Measurements from ENCODE around the gene MAPT.

The MAPT gene

GRCh38 chr17:45973946-45974859, 79.8 kb downstream of the MAPT start:
- no peaks in the 10 kb centered on the region for H3K27me3 ChIP-seq (ENCODE audit: control insufficient read depth, insufficient read depth, low read length)
- H3K4me1 ChIP-seq (ENCODE audit: control insufficient read depth, insufficient read depth, low read length): peaks cover 5% of the 10 kb centered on the region; the same call in 1 of the 2 replicates
- H3K27ac ChIP-seq (ENCODE audit: low read depth, low read length): no peak overlapping the region
- no peak overlapping the region for H3K9ac ChIP-seq (ENCODE audit: low read length)
- H3K9me3 ChIP-seq (ENCODE audit: control insufficient read depth, insufficient read depth, low read depth, low read length): no peaks in the 10 kb centered on the region
- H3K4me3 ChIP-seq (ENCODE audit: low read depth, low read length): no peak overlapping the region
- no peaks in the 10 kb centered on the region for H3K36me3 ChIP-seq (ENCODE audit: control insufficient read depth, insufficient read depth, low read length)

DNA sequence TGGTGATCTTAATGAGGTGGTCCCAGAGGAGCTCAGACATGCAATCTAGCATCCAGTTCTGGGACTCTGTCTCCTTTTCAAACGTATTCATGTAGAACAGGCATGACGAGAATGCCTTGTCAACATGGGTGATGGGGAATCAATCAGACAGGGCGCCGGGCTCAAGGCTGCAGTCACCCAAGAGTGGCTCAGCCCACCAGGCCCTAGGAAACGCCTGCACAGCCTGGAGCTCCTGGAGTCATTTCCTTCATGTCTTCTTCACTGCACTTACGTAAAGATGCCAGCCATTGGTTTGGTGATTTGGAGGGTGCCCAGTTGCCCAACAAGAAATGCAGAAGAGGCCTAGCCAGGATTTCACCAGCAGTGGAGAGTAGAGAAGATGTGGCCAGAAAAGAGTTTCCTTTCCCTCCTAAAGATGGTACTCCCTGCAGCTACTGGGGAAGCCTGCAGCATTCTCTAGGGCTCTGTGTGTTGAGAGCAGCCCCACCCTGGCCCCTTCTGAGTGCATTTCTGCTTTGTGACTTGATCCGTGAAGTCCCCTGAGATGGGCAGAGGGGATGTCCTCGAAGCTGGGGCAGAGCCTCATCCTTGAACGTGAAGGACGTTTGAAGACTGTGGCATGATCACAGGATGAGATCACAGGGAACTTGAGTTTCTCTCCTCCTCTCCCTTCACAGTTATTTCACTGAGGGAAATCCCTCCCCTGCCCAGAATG, 80.7 kb downstream of the MAPT start:
- H3K4me3 ChIP-seq (ENCODE audit: low read depth, low read length): no peak overlapping the region
- no peaks in the 10 kb centered on the region for H3K27me3 ChIP-seq (ENCODE audit: control insufficient read depth, insufficient read depth, low read length)
- H3K36me3 ChIP-seq (ENCODE audit: control insufficient read depth, insufficient read depth, low read length): no peaks in the 10 kb centered on the region
- H3K4me1 ChIP-seq (ENCODE audit: control insufficient read depth, insufficient read depth, low read length): peaks cover 5% of the 10 kb centered on the region; the same call in 1 of the 2 replicates
- H3K9me3 ChIP-seq (ENCODE audit: control insufficient read depth, insufficient read depth, low read depth, low read length): no peaks in the 10 kb centered on the region
- no peak overlapping the region for H3K9ac ChIP-seq (ENCODE audit: low read length)
- H3K27ac ChIP-seq (ENCODE audit: low read depth, low read length): no peak overlapping the region

DNA sequence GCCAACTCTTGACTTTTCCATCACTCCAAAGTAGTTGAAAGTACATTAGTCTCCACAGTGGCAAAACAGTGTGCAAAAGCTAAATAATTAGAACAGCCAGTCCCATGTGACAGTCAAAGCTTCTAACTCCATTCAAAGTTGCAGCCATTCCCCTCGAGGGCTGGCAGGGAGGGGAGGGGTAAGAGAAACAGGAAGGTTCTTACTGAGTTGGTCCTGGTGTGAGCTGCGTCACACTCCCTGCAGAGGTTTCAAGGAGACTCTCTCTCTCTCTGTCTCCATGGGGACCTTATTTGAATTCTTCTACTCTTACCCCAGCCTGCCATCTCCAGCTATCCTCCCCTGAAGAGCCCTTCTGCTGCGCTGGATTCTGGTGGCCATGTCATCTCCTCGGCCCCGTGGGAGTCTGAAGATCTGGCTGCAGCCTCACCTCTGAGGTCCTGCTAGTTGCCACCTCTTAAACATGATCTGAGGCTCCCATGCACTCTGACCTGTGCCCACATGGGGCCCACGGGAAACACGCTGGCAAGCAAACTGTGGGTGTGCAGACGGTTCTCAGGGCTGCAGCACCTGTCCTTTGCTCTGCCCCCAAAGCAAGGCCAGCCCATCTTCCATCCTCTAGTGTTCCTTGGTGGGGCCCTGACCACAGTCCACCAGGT, 81.4 kb downstream of the MAPT start:
- H3K27ac ChIP-seq (ENCODE audit: low read depth, low read length): no peak overlapping the region
- peaks cover 5% of the 10 kb centered on the region; the same call in 1 of the 2 replicates for H3K4me1 ChIP-seq (ENCODE audit: control insufficient read depth, insufficient read depth, low read length)
- H3K9ac ChIP-seq (ENCODE audit: low read length): no peak overlapping the region
- no peaks in the 10 kb centered on the region for H3K36me3 ChIP-seq (ENCODE audit: control insufficient read depth, insufficient read depth, low read length)
- H3K4me3 ChIP-seq (ENCODE audit: low read depth, low read length): no peak overlapping the region
- no peaks in the 10 kb centered on the region for H3K9me3 ChIP-seq (ENCODE audit: control insufficient read depth, insufficient read depth, low read depth, low read length)
- no peaks in the 10 kb centered on the region for H3K27me3 ChIP-seq (ENCODE audit: control insufficient read depth, insufficient read depth, low read length)

DNA sequence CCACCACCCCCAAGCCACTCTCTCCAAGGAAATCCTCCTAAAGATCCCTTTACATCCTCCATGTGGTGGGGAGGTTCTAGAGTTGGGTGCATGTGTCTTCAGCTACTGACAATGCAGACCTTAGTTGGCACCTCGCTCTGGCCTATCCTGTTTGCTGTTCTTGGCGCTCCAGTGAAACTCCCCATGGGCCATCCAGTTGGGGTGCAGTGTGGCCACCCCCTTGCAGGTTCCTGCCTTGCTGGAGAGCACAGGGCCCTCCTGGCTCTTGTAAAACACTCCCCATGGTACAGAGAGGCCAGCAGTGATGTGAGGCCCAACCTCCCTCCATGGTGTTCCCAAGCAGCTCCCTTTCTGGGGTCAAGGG, 82.0 kb downstream of the MAPT start:
- peaks cover 4% of the 10 kb centered on the region; the same call in 1 of the 2 replicates for H3K4me1 ChIP-seq (ENCODE audit: control insufficient read depth, insufficient read depth, low read length)
- H3K27ac ChIP-seq (ENCODE audit: low read depth, low read length): no peak overlapping the region
- no peak overlapping the region for H3K4me3 ChIP-seq (ENCODE audit: low read depth, low read length)
- H3K9ac ChIP-seq (ENCODE audit: low read length): no peak overlapping the region
- no peaks in the 10 kb centered on the region for H3K27me3 ChIP-seq (ENCODE audit: control insufficient read depth, insufficient read depth, low read length)
- no peaks in the 10 kb centered on the region for H3K9me3 ChIP-seq (ENCODE audit: control insufficient read depth, insufficient read depth, low read depth, low read length)
- H3K36me3 ChIP-seq (ENCODE audit: control insufficient read depth, insufficient read depth, low read length): no peaks in the 10 kb centered on the region

DNA sequence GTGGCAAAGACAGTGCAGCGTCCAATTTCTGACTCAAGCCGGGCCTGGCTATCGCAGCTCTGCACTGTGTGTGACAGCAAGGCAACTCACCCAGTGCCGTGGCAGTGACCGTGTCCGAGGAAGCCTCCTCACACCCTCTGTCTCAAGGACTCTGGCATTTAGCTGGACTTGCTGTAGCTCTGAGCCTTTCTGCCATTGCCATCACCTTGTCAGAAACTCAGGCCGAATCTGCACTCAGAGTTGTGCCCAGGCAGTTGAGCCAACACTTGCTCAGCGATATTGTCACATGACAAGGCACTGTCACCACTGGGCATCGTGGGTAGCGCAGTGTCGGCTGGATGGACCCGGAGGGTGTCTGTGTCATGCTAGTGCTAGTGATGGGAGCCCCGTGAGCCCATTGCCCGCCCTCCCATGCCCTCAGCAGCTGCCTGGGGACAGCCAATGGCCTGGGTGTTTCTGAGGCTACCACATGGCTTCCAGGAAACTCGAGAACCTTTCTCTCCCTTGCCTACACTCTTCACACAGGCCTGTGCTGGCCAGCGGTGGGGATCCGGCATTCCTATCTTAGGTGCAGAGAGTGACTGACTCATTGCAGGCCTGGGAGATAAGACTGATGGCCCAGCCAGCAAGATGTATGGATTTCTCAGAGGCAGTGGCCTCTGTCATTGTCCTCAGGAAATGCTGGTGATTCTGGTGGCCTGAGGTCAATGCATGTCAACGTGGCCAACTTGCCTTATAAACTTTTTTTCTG, 82.6 kb downstream of the MAPT start:
- H3K4me3 ChIP-seq (ENCODE audit: low read depth, low read length): no peak overlapping the region
- H3K27ac ChIP-seq (ENCODE audit: low read depth, low read length): no peak overlapping the region
- no peaks in the 10 kb centered on the region for H3K36me3 ChIP-seq (ENCODE audit: control insufficient read depth, insufficient read depth, low read length)
- H3K4me1 ChIP-seq (ENCODE audit: control insufficient read depth, insufficient read depth, low read length): peaks cover 3% of the 10 kb centered on the region; the same call in 1 of the 2 replicates
- no peaks in the 10 kb centered on the region for H3K9me3 ChIP-seq (ENCODE audit: control insufficient read depth, insufficient read depth, low read depth, low read length)
- H3K9ac ChIP-seq (ENCODE audit: low read length): no peak overlapping the region
- no peaks in the 10 kb centered on the region for H3K27me3 ChIP-seq (ENCODE audit: control insufficient read depth, insufficient read depth, low read length)

GRCh38 chr17:45977506-45977824, 83.1 kb downstream of the MAPT start:
- no peaks in the 10 kb centered on the region for H3K9me3 ChIP-seq (ENCODE audit: control insufficient read depth, insufficient read depth, low read depth, low read length)
- H3K27me3 ChIP-seq (ENCODE audit: control insufficient read depth, insufficient read depth, low read length): no peaks in the 10 kb centered on the region
- no peak overlapping the region for H3K4me3 ChIP-seq (ENCODE audit: low read depth, low read length)
- H3K9ac ChIP-seq (ENCODE audit: low read length): no peak overlapping the region
- peaks cover 3% of the 10 kb centered on the region; the same call in 1 of the 2 replicates for H3K4me1 ChIP-seq (ENCODE audit: control insufficient read depth, insufficient read depth, low read length)
- no peaks in the 10 kb centered on the region for H3K36me3 ChIP-seq (ENCODE audit: control insufficient read depth, insufficient read depth, low read length)
- no peak overlapping the region for H3K27ac ChIP-seq (ENCODE audit: low read depth, low read length)

DNA sequence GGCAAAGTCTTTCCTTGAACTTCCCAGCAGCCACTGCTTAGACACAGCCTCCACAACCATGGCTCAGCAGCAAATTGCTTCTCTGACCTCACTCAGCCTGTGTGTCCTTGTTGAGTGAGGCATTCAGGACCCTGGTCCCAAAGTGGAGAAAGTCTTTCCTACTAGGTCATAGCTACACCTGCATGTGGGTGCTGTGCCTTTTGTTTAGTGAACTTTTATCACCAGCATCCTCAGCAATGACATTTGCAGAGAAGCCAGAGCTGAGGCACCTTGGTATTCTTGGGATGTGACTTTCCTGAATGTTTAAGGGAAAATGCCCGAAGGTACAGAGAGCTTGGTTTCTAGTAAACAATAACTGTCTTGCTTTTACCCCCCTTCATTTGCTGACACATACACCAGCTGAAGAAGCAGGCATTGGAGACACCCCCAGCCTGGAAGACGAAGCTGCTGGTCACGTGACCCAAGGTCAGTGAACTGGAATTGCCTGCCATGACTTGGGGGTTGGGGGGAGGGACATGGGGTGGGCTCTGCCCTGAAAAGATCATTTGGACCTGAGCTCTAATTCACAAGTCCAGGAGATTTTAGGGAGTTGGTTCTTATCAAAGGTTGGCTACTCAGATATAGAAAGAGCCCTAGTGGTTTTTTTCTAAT, 83.7 kb downstream of the MAPT start:
- Histone ChIP-seq H3K27ac (ENCODE audit: low read depth, low read length) (no peak overlapping the region), H3K9ac (ENCODE audit: low read length) (no peak overlapping the region), H3K27me3 (ENCODE audit: control insufficient read depth, insufficient read depth, low read length) (no peaks in the 10 kb centered on the region), H3K36me3 (ENCODE audit: control insufficient read depth, insufficient read depth, low read length) (no peaks in the 10 kb centered on the region), H3K9me3 (ENCODE audit: control insufficient read depth, insufficient read depth, low read depth, low read length) (no peaks in the 10 kb centered on the region), H3K4me3 (ENCODE audit: low read depth, low read length) (no peak overlapping the region), H3K4me1 (ENCODE audit: control insufficient read depth, insufficient read depth, low read length) (peaks cover 3% of the 10 kb centered on the region; the same call in 1 of the 2 replicates)

DNA sequence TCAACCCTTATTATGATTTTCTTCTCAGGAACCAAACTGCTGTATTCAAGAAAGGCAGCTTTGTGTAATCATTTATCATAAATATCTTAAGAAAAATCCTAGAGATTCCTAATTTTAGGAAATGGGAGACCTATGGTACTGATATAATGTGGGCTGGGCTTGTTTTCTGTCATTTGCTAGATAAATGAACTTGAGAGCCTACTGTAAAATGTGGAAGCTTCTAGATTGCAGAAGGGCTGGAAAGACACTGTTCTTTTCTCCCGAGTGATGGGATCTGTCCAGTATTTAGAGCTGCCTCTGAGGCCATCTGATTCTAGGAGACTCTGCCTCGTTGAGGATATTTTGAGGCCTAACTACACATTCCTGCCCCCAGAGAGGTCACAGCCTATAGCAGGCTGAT, 84.8 kb downstream of the MAPT start:
- H3K9me3 ChIP-seq (ENCODE audit: control insufficient read depth, insufficient read depth, low read depth, low read length): no peaks in the 10 kb centered on the region
- H3K9ac ChIP-seq (ENCODE audit: low read length): no peak overlapping the region
- peaks cover 3% of the 10 kb centered on the region; the same call in 1 of the 2 replicates for H3K4me1 ChIP-seq (ENCODE audit: control insufficient read depth, insufficient read depth, low read length)
- H3K36me3 ChIP-seq (ENCODE audit: control insufficient read depth, insufficient read depth, low read length): no peaks in the 10 kb centered on the region
- H3K27ac ChIP-seq (ENCODE audit: low read depth, low read length): no peak overlapping the region
- H3K27me3 ChIP-seq (ENCODE audit: control insufficient read depth, insufficient read depth, low read length): no peaks in the 10 kb centered on the region
- no peak overlapping the region for H3K4me3 ChIP-seq (ENCODE audit: low read depth, low read length)

GRCh38 chr17:45980855-45981254, 86.5 kb downstream of the MAPT start:
- peaks cover 3% of the 10 kb centered on the region; the same call in 1 of the 2 replicates for H3K4me1 ChIP-seq (ENCODE audit: control insufficient read depth, insufficient read depth, low read length)
- H3K4me3 ChIP-seq (ENCODE audit: low read depth, low read length): no peak overlapping the region
- H3K9me3 ChIP-seq (ENCODE audit: control insufficient read depth, insufficient read depth, low read depth, low read length): no peaks in the 10 kb centered on the region
- no peak overlapping the region for H3K27ac ChIP-seq (ENCODE audit: low read depth, low read length)
- no peak overlapping the region for H3K9ac ChIP-seq (ENCODE audit: low read length)
- no peaks in the 10 kb centered on the region for H3K36me3 ChIP-seq (ENCODE audit: control insufficient read depth, insufficient read depth, low read length)
- H3K27me3 ChIP-seq (ENCODE audit: control insufficient read depth, insufficient read depth, low read length): no peaks in the 10 kb centered on the region

- Histone ChIP-seq H3K4me1 (ENCODE audit: control insufficient read depth, insufficient read depth, low read length) (peaks cover 3% of the 10 kb centered on the region; the same call in 1 of the 2 replicates), H3K36me3 (ENCODE audit: control insufficient read depth, insufficient read depth, low read length) (no peaks in the 10 kb centered on the region), H3K4me3 (ENCODE audit: low read depth, low read length) (no peak overlapping the region), H3K9ac (ENCODE audit: low read length) (no peak overlapping the region), H3K9me3 (ENCODE audit: control insufficient read depth, insufficient read depth, low read depth, low read length) (no peaks in the 10 kb centered on the region), H3K27me3 (ENCODE audit: control insufficient read depth, insufficient read depth, low read length) (no peaks in the 10 kb centered on the region), H3K27ac (ENCODE audit: low read depth, low read length) (no peak overlapping the region)
Measured at GRCh38 chr17:45981306-45981705, 87.0 kb downstream of the MAPT start.
